ENCODE data around the gene TOMM5.

DNA sequence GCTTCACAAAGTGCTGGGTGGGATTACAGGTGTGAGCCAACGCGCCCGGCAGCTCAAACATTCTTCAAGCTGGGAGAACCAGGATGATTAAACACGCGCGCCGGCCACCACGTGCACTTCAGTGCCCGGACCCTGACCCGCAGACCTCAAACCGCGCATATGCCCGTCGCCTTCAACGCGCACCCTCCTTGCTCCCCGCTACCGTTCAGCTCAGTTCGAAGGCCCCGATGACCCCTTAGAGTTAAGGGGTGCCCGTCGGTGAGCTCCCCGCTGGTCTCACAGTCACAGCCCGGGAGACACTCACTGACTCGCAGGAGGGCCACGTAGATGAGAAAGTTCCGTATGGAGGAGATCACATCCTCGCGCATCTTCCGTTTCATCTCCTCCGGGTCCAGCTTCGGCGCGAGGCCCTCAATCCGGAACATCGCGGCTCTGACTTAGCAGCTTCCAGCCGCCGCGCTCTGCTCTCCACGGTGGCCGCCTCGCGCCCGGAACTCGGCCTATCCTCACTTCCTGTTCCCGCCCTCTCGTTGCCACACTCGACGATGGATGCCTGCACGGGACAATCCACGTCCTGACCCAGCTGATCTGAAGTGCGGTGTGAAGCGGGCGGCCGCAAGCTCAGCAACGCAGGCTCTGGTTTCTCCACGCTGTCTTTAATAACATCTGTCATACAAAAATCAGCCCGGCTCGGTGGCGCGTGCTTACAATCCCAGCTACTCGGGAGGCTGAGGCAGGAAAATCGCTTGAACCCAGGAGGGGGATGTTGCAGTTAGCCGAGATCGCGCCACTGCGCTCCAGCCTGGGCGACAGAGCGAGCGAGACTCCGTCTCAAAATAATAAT lies at the start of gene TOMM5:
- TF ChIP-seq, protein P1, sequence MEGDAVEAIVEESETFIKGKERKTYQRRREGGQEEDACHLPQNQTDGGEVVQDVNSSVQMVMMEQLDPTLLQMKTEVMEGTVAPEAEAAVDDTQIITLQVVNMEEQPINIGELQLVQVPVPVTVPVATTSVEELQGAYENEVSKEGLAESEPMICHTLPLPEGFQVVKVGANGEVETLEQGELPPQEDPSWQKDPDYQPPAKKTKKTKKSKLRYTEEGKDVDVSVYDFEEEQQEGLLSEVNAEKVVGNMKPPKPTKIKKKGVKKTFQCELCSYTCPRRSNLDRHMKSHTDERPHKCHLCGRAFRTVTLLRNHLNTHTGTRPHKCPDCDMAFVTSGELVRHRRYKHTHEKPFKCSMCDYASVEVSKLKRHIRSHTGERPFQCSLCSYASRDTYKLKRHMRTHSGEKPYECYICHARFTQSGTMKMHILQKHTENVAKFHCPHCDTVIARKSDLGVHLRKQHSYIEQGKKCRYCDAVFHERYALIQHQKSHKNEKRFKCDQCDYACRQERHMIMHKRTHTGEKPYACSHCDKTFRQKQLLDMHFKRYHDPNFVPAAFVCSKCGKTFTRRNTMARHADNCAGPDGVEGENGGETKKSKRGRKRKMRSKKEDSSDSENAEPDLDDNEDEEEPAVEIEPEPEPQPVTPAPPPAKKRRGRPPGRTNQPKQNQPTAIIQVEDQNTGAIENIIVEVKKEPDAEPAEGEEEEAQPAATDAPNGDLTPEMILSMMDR (IDR thresholded peaks at IDR 0.05; ENCODE audit: insufficient read depth, low read length): no peak
- TF ChIP-seq GABPA (IDR thresholded peaks at IDR 0.05; ENCODE audit: low read depth): peak; percentile 89
- TF ChIP-seq SPI1 (IDR thresholded peaks at IDR 0.05; ENCODE audit: borderline replicate concordance, low read depth): peak; percentile 76; the same call in 1 of the 2 replicates
- TF ChIP-seq POLR2AphosphoS5 (IDR thresholded peaks at IDR 0.05; ENCODE audit: low read depth): peak; percentile 98
- TF ChIP-seq, protein P2, sequence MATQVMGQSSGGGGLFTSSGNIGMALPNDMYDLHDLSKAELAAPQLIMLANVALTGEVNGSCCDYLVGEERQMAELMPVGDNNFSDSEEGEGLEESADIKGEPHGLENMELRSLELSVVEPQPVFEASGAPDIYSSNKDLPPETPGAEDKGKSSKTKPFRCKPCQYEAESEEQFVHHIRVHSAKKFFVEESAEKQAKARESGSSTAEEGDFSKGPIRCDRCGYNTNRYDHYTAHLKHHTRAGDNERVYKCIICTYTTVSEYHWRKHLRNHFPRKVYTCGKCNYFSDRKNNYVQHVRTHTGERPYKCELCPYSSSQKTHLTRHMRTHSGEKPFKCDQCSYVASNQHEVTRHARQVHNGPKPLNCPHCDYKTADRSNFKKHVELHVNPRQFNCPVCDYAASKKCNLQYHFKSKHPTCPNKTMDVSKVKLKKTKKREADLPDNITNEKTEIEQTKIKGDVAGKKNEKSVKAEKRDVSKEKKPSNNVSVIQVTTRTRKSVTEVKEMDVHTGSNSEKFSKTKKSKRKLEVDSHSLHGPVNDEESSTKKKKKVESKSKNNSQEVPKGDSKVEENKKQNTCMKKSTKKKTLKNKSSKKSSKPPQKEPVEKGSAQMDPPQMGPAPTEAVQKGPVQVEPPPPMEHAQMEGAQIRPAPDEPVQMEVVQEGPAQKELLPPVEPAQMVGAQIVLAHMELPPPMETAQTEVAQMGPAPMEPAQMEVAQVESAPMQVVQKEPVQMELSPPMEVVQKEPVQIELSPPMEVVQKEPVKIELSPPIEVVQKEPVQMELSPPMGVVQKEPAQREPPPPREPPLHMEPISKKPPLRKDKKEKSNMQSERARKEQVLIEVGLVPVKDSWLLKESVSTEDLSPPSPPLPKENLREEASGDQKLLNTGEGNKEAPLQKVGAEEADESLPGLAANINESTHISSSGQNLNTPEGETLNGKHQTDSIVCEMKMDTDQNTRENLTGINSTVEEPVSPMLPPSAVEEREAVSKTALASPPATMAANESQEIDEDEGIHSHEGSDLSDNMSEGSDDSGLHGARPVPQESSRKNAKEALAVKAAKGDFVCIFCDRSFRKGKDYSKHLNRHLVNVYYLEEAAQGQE (IDR thresholded peaks at IDR 0.05; ENCODE audit: insufficient replicate concordance, low read depth): peak; percentile 74
